ENCODE data around the gene TEX44.

TEX44 gene

DNA sequence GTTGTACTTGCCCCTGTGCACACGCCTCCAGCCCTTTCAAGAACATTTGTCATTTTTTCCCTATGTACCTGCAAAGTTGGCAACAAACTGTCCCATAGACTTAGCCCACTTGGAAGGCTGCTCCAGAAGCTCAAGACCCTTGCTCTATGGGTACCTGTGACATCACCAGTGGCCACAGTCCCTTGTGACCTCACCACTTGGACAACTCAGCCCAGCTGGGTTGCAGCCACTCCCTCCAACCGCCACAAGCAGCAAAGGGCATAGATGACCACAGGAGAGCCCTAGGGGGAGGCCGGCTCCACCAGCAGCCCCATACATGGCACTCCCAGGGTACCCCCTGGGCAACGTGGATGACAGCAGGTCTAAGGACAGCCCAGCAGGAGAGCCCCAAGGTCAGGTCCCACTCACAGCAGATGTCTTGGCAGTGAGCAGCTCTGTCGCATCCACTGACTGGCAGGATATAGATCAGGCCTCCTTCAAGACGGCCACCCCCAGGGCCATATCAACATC is at the start of gene TEX44:
TEX44 (plus strand) TSS at position 229 of the 510 bp plus-strand sequence; CDS start at position 317, 88 bp downstream.
- H3K36me3 ChIP-seq (ENCODE audit: control insufficient read depth, insufficient read depth, low read length): no peaks in the 10 kb centered on the region
- H3K4me2 ChIP-seq (ENCODE audit: low read length): no peak within 1 kb of the TSS
- H2AFZ ChIP-seq: no peak within 1 kb of the TSS
- H3K9ac ChIP-seq: no peak within 1 kb of the TSS
- H3K27me3 ChIP-seq (ENCODE audit: control insufficient read depth, insufficient read depth, low read length): no peaks in the 10 kb centered on the region
- H3K4me3 ChIP-seq (ENCODE audit: low read depth, low read length): no peak within 1 kb of the TSS
- H3K9me3 ChIP-seq (ENCODE audit: control insufficient read depth, low read length): no peaks in the 10 kb centered on the region
- TF ChIP-seq, protein P1, sequence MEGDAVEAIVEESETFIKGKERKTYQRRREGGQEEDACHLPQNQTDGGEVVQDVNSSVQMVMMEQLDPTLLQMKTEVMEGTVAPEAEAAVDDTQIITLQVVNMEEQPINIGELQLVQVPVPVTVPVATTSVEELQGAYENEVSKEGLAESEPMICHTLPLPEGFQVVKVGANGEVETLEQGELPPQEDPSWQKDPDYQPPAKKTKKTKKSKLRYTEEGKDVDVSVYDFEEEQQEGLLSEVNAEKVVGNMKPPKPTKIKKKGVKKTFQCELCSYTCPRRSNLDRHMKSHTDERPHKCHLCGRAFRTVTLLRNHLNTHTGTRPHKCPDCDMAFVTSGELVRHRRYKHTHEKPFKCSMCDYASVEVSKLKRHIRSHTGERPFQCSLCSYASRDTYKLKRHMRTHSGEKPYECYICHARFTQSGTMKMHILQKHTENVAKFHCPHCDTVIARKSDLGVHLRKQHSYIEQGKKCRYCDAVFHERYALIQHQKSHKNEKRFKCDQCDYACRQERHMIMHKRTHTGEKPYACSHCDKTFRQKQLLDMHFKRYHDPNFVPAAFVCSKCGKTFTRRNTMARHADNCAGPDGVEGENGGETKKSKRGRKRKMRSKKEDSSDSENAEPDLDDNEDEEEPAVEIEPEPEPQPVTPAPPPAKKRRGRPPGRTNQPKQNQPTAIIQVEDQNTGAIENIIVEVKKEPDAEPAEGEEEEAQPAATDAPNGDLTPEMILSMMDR (IDR thresholded peaks at IDR 0.05): no peak
- peaks cover 10% of the 10 kb centered on the region for H3K4me1 ChIP-seq
- H3K27ac ChIP-seq: no peak within 1 kb of the TSS
- no peaks in the 10 kb centered on the region for H3K79me2 ChIP-seq

DNA sequence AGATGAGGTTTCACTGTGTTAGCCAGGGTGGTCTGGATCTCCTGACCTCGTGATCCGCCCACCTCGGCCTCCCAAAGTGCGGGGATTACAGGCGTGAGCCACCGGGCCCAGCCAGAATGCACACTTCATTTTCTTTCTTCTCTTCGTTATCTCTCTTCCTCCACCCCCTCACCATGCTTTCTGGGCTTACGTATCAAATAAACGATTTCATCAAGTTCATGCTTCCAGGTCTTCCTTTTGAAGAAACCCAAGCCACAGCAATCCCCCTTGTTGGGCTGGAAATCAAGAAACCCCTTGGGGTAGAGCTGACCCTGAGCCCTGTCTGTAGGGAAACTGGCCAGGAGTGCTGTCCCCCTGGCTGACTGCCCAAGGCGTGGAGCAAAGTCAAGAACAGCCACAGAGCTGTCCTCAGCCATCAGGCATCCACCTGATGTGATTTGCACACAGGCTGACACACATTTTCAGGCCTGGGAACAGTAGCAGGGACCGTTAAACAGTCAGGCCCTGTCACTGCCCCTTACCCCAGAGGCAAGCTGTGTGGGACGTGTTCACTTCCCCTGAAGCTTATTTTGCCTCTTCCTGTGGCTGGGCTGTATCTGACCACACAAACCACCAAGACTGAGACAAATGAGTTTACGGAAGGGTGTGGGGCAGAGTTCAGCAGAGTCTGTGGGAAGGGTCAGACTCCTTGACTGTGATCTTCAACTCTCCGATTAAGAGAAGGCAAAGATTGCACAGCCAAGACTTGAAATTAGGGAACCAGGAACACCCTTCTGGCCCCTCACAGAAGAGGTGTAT is 47.4 kb upstream of the TEX44 start:
- Histone ChIP-seq H3K9me3 (ENCODE audit: control insufficient read depth, low read length) (no peaks in the 10 kb centered on the region), H3K27ac (no peak overlapping the region), H3K4me1 (peaks cover 3% of the 10 kb centered on the region), H3K4me2 (ENCODE audit: low read length) (no peak overlapping the region), H3K4me3 (ENCODE audit: low read depth, low read length) (no peak overlapping the region), H3K27me3 (ENCODE audit: control insufficient read depth, insufficient read depth, low read length) (no peaks in the 10 kb centered on the region), H3K79me2 (no peaks in the 10 kb centered on the region), H3K36me3 (ENCODE audit: control insufficient read depth, insufficient read depth, low read length) (no peaks in the 10 kb centered on the region), H2AFZ (no peak overlapping the region), H3K9ac (no peak overlapping the region)
- TF ChIP-seq, protein P1 (IDR thresholded peaks at IDR 0.05): no peak

DNA sequence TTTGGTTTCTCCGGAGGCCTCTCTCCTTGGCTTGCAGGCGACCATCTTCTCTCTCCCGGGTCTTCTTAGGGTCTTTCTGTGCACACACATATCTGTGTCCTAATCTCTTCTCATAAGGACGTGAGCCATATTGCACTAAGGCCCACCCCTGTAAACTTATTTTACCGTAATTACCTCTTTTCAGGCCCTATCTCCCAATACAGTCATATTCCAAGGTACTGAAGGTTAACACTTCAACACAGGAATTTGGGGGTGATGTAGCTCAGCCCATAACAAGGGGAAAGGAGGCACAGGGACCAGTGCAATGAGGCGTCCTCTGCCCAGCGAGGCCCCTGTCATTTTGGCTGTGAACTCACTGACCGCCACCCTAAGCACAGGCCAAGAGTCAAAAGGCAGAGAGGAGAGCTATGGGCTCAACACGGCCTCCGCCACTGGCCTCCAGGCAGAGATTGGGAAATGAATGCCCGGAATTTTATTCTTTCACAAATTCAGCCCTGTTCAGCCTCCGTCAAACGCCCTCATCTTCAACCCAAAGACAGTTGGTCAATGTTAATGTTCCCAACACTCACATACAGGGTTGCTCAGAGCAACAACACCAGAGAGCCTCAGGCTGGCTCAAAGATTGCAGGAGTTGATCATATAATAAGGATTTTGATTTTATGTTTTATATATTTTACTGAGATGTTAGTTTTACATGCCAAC is 46.5 kb upstream of the TEX44 start:
- Histone ChIP-seq H3K4me1 (peaks cover 3% of the 10 kb centered on the region), H2AFZ (no peak overlapping the region), H3K9me3 (ENCODE audit: control insufficient read depth, low read length) (no peaks in the 10 kb centered on the region), H3K4me2 (ENCODE audit: low read length) (no peak overlapping the region), H3K79me2 (no peaks in the 10 kb centered on the region), H3K4me3 (ENCODE audit: low read depth, low read length) (no peak overlapping the region), H3K36me3 (ENCODE audit: control insufficient read depth, insufficient read depth, low read length) (no peaks in the 10 kb centered on the region), H3K27ac (no peak overlapping the region), H3K9ac (no peak overlapping the region), H3K27me3 (ENCODE audit: control insufficient read depth, insufficient read depth, low read length) (no peaks in the 10 kb centered on the region)
- TF ChIP-seq, protein P1 (IDR thresholded peaks at IDR 0.05): no peak

- no peak overlapping the region for H2AFZ ChIP-seq
- H3K9me3 ChIP-seq (ENCODE audit: control insufficient read depth, low read length): no peaks in the 10 kb centered on the region
- no peaks in the 10 kb centered on the region for H3K27me3 ChIP-seq (ENCODE audit: control insufficient read depth, insufficient read depth, low read length)
- no peak overlapping the region for H3K27ac ChIP-seq
- TF ChIP-seq, protein P1 (IDR thresholded peaks at IDR 0.05): no peak
- H3K36me3 ChIP-seq (ENCODE audit: control insufficient read depth, insufficient read depth, low read length): peaks cover under 1% of the 10 kb centered on the region
- H3K9ac ChIP-seq: no peak overlapping the region
- no peaks in the 10 kb centered on the region for H3K4me1 ChIP-seq
- H3K79me2 ChIP-seq: no peaks in the 10 kb centered on the region
- no peak overlapping the region for H3K4me3 ChIP-seq (ENCODE audit: low read depth, low read length)
- H3K4me2 ChIP-seq (ENCODE audit: low read length): no peak overlapping the region
Observed at GRCh38 chr2:231547315-231548110, 45.2 kb upstream of the TEX44 start.

Measured in parathyroid adenoma (tissue), 2 donors.